Nephron (organoid): ENCODE data around the gene ESF1.

ENCODE experiments used
- H3K27ac Mint-ChIP-seq, 3 experiments: 2 replicates each; pipeline ENCODE4 v1.8.0; 2020; ENCODE audit warnings: mixed read lengths in 3 of 3, mild to moderate bottlenecking in 2 of 3, moderate library complexity in 1 of 3
- H3K27me3 Mint-ChIP-seq: 2 replicates; pipeline ENCODE4 v1.8.0; 2021; ENCODE audit warnings: low read depth, mild to moderate bottlenecking, moderate library complexity, mixed read lengths
- H3K36me3 Mint-ChIP-seq: 2 replicates; pipeline ENCODE4 v1.8.0; 2020; ENCODE audit warnings: low read depth, mixed read lengths
- H3K4me1 Mint-ChIP-seq: 2 replicates; pipeline ENCODE4 v1.8.0; 2020; ENCODE audit warnings: mixed read lengths
- H3K4me3 Mint-ChIP-seq, 3 experiments: 2 replicates each; pipeline ENCODE4 v1.8.0; 2020; ENCODE audit warnings: mild to moderate bottlenecking in 3 of 3, mixed read lengths in 3 of 3, moderate library complexity in 2 of 3
- H3K9me3 Mint-ChIP-seq: 2 replicates; pipeline ENCODE4 v1.8.0; 2020; ENCODE audit warnings: mixed read lengths
- TF ChIP-seq, protein P1 (sequence below), 3 experiments: fragments of 200-600 bp; sonication (generic); IDR thresholded peaks; one replicate each; pipeline ENCODE4 v1.5.0; 2021; ENCODE audit warnings: antibody characterized with exemption in 3 of 3; ENCODE audit not compliant: unreplicated experiment in 3 of 3

Gene ESF1

DNA sequence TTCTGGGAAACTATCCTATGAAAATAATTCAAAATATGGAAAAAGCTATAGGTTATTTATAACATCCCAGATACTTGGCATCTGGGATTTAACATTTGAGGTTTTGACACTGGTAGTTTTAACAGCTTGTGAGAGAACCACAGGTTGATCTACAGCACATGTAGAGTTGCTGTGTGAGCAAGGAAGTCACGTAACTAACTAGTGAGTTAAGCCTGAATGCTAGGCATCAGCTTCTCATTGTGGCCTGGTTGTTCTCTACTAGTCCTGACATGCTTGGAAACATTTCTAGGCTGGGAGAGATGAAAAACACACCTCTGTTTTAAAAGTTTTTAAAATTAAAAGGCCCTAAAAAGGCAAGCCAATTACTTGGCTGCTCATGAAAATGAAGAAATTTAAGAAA, 28.2 kb downstream of the ESF1 start:
- H3K27me3 Mint-ChIP-seq, result no peaks in the 10 kb centered on the region
- peaks cover 25% of the 10 kb centered on the region for H3K36me3 Mint-ChIP-seq
- H3K4me3 Mint-ChIP-seq, result no peak overlapping the region

DNA sequence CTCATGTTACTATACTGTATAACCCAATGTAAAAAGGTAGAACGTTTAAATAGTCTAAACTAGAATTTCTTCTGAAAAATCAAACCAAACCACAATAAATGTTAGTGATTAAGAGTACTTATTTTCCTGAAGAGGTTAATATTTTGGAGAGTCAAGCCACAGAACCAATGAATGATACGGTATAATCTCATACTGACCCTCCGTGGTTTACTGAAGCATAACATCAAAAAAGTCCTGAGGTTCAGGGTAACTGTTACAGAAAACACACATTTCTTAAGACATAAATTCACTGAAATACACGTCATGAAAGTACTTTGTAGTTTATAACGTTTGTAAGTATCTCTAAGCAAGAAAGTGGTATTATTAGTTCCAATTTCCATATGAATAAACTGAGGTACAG, 28.9 kb downstream of the ESF1 start:
- H3K4me1 Mint-ChIP-seq, result no peaks in the 10 kb centered on the region
- no peak overlapping the region for H3K27ac Mint-ChIP-seq
- TF ChIP-seq, protein P1, sequence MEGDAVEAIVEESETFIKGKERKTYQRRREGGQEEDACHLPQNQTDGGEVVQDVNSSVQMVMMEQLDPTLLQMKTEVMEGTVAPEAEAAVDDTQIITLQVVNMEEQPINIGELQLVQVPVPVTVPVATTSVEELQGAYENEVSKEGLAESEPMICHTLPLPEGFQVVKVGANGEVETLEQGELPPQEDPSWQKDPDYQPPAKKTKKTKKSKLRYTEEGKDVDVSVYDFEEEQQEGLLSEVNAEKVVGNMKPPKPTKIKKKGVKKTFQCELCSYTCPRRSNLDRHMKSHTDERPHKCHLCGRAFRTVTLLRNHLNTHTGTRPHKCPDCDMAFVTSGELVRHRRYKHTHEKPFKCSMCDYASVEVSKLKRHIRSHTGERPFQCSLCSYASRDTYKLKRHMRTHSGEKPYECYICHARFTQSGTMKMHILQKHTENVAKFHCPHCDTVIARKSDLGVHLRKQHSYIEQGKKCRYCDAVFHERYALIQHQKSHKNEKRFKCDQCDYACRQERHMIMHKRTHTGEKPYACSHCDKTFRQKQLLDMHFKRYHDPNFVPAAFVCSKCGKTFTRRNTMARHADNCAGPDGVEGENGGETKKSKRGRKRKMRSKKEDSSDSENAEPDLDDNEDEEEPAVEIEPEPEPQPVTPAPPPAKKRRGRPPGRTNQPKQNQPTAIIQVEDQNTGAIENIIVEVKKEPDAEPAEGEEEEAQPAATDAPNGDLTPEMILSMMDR (IDR thresholded peaks at IDR 0.05; ENCODE audit: unreplicated experiment in 3 of 3), result no peak
- no peak overlapping the region for H3K4me3 Mint-ChIP-seq
- H3K27me3 Mint-ChIP-seq, result no peaks in the 10 kb centered on the region
- H3K9me3 Mint-ChIP-seq, result no peaks in the 10 kb centered on the region
- H3K36me3 Mint-ChIP-seq, result peaks cover 26% of the 10 kb centered on the region

More for the DNA sequence above, 28.2 kb downstream of the ESF1 start:
- H3K27ac Mint-ChIP-seq, result no peak overlapping the region
- H3K4me1 Mint-ChIP-seq, result no peaks in the 10 kb centered on the region
- no peaks in the 10 kb centered on the region for H3K9me3 Mint-ChIP-seq
- TF ChIP-seq, protein P1 (IDR thresholded peaks at IDR 0.05; ENCODE audit: unreplicated experiment in 3 of 3), result no peak

DNA sequence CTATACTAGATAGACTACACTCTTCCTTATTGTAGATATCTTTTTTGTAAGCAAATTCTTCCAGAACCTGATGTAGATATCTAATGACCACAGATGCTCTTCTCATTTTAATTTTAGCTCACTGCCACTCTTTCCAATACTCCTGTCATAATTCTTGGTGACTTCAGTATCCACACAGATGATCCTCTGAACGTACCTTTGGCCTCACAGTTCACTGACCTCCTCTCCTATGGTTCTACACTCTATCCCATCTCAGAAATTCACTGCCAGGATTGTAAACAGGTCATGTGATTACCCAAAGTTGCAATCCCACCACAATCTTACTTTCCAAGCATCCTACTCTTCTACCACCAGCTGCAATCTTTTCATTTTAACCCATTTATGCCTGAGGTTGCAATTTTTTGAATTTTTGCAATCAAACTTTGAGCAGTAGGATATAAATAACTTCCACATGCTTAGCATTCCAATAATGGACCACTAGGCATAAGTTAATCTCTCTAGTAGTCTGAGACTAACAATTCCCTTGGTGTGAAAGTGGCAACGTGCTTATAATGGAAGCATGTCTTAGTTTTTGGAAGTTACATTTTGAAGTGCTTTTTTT, 31.2 kb downstream of the ESF1 start:
- Mint-ChIP-seq H3K27ac (no peak overlapping the region), H3K9me3 (no peaks in the 10 kb centered on the region), H3K27me3 (no peaks in the 10 kb centered on the region), H3K4me3 (no peak overlapping the region), H3K4me1 (no peaks in the 10 kb centered on the region), H3K36me3 (peaks cover 14% of the 10 kb centered on the region)
- TF ChIP-seq, protein P1 (IDR thresholded peaks at IDR 0.05; ENCODE audit: unreplicated experiment in 3 of 3), result no peak

DNA sequence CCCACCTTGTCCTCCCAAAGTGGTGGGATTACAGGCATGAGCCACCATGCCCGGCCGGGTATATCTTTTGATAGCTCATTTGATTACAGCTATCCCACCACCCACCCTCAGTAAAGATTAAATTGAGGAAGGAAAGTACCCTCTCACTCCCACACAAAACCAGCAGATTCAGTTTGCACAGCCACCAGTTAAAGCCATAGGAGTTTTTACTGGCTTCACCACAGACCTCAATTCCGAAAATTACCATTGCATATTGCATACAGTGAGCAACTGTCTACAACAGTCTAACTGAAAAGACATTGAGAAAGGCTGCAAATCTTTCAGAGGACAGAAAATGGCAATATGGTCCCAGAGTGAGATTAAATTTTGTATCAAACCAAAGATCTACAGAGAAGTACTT, 34.9 kb downstream of the ESF1 start:
- TF ChIP-seq, protein P1 (IDR thresholded peaks at IDR 0.05; ENCODE audit: unreplicated experiment in 3 of 3), result no peak
- no peak overlapping the region for H3K4me3 Mint-ChIP-seq
- peaks cover 13% of the 10 kb centered on the region for H3K36me3 Mint-ChIP-seq
- H3K4me1 Mint-ChIP-seq, result no peaks in the 10 kb centered on the region
- no peaks in the 10 kb centered on the region for H3K27me3 Mint-ChIP-seq
- H3K27ac Mint-ChIP-seq, result no peak overlapping the region
- H3K9me3 Mint-ChIP-seq, result no peaks in the 10 kb centered on the region

DNA sequence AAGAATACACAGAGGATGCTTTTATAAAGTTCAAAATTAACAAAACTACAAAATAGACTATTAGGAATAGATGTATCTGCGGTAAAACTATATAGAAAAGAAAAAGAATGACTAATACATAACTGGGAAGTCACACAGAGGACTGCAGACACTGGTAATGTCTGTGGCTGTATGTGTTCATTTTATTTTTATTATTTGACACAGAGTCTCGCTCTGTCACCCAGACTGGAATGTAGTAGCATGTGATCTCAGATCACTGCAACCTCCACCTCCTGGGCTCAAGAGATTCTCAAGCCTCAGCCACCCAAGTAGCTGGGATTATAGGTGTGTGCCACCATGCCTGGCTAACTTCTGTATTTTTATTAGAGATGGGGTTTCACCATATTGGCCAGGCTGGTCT, 38.9 kb downstream of the ESF1 start:
- peaks cover 50% of the 10 kb centered on the region for H3K36me3 Mint-ChIP-seq
- H3K27ac Mint-ChIP-seq, result no peak overlapping the region
- no peaks in the 10 kb centered on the region for H3K4me1 Mint-ChIP-seq
- TF ChIP-seq, protein P1 (IDR thresholded peaks at IDR 0.05; ENCODE audit: unreplicated experiment in 3 of 3), result no peak
- peaks cover 17% of the 10 kb centered on the region for H3K9me3 Mint-ChIP-seq
- no peak overlapping the region for H3K4me3 Mint-ChIP-seq
- no peaks in the 10 kb centered on the region for H3K27me3 Mint-ChIP-seq

DNA sequence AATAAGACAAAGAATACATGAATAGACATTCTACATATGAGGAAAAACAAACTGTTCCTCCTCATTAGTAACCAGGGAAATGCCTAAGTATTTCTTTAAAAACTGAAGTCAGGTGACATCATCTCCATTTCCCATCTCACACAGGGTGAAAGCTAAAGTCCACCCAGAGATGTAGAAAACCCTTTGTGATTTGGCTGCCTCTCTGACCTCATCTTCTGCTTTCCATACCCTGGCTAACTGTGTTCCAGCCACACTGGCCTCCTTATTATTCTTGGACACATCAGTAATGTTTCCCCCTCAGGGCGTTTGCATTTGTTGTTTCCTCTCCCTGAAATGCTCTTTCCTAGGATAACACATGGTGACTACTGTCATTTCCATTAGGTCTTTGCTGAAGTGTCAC, 40.4 kb downstream of the ESF1 start:
- TF ChIP-seq, protein P1 (IDR thresholded peaks at IDR 0.05; ENCODE audit: unreplicated experiment in 3 of 3), result no peak
- Mint-ChIP-seq H3K4me1 (no peaks in the 10 kb centered on the region), H3K27ac (no peak overlapping the region), H3K4me3 (no peak overlapping the region), H3K9me3 (peaks cover 25% of the 10 kb centered on the region), H3K36me3 (peaks cover 60% of the 10 kb centered on the region), H3K27me3 (no peaks in the 10 kb centered on the region)
